NCI-H345 treated with DMSO at 0.1 percent for 48 hours (cell line): ENCODE results near the gene TMEM100.
A peak's percentile ranks its signal among the peaks of the same experiment; 100 is the strongest.

Experiments used
- DNase-seq: peaks from one replicate; lab custom pipeline; 2025; ENCODE audit not compliant: unreplicated experiment; lab: John Stamatoyannopoulos, UW

Gene TMEM100

DNA sequence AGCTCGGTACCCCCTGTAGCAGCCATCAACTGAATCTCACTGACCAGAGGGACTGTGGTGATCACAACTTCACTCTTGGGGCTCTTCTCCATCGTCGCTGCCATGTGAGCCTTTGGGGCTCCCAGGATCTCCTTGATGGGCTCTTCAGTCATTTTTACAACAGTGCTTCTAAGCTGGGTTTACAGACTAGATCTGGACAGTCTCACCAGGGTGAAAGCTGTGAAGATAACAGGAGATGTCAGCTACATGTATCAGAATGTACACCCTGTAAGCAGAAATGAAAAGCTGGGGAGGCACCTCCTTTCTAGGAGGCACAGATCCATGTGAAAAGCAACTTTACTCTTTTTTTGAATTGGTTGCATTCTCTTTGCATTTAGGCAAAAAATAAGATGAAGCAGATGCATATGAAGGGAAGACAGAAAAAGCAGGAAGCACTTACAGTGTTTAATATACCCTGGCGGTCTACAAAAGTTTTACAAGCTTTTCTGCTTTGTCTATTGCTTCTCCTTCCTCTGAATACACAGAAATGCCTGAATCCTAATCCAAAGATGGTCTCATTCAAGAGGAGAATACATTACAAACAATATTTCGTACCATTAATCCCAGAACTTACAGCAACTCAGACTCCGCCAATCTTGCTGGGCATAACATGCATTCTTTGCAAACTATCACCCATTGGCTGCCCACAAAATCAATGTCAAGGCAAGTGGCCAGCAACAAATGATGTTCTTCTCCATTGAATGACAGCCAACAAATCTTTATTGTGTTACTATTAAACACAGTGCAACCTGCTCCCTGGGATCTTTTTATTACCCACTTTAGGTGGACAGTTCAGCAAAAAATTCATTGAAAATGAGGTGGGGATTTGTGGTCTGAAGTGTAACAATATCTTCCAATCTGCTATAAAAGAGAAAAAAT lies 1.5 kb downstream of the TMEM100 start:
- no peak for DNase-seq

DNA sequence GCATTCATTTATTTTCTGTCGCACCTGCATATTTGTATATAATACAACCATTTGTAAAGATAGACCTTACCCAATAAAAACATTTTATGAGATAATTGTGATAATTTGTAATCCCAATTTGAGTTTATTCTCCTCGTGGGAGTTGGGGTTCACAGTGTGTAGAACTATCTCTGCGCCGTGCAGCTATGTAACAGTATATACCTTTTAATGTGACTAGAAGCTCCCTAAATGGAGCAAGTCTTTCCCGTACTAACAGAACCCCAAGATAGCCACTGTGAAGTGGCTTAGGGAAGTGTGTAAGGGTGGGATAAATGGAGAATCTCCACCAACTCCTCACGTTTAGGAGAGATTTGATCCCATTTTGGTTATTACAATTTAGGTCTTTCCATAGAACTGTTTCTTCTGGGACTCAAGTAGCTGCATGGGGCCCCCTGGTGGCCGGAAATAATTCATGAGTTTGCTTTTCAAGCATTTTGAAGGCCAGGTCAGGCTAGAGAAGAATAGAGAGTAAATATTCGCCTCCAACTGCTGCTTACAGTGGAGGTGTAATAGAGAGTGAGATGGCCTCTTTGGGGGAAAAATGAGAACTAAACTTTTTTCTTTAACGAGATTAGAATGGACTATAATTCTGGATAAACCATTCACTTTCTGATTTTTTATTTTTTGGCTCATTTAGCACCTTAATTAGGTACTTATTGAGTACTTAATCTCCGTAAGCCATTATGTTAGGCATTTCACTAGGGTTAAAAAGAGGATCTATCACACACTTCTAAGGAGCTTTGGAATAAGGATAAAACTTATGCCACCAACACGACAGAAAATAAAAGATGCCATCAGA lies 4.5 kb downstream of the TMEM100 start:
- peak; percentile 34 for DNase-seq

DNA sequence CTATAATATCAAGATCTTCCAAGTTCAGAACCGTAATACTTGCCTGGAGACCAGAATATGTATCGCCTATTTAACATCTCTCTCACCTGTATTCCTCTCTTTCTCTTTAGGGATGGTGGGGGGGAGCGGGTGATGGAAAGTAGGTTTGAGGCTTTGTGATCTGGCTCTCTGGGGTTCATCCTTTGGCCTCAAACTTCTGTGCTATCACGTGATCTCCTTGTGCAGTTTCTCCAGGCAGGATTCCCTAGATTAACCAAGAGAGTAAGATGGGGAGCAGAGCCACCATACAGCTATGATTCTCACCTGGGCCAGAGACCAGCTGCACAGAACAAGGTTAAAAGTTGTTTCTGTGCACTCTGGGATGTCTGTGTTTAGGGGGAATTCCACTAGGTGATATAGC lies 5.2 kb downstream of the TMEM100 start:
- DNase-seq, result no peak

DNA sequence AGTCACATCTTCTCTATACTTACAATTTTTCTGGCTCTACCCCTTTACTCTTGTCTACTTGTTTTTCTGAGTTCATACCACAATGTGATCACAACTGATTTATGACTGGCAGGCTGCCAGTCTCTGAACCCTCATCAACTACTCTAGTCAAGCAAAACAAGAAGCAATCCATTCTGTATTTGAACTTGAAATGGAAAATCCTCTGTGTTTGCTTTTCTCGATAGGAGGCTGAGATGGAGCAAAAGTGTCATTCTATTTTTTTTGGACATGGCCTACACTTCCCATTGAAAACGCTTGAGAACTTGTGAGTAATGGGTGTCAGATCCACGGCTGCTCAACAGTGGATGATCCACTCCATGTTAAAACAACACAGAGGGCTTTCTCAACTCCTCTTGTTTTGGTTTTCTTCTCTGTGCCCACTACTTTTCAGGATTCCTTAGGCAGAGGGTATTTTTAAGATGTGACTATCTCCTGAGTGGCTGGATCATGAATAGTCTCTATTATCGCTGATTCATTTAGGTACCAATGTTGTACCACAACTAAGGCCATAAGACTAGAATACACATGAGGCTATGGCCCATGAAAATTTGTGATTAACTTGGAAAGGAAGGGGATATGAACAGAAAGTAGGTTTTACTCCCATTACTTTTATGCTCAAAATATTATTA lies 11.7 kb downstream of the TMEM100 start:
- peak; percentile 59 for DNase-seq

DNA sequence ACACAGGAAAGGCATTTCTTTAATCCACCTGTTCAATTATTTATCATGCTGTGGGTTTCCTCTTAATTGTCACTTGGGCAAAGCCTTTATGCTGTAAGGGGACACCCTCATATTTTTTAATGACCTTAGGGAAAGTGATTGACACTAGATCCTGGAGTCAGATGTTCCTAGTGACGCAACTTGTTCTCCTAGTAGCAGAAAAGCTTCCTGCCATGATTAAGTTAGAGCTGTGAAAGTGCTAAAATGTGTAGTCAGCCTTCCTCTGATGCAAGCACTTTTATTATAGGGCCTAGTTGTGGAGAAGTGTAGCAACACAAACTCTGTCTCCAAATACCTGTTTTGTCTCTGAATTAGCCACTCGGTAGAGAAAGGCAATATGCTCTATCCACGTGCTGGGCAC lies 12.3 kb downstream of the TMEM100 start:
- no peak for DNase-seq

DNA sequence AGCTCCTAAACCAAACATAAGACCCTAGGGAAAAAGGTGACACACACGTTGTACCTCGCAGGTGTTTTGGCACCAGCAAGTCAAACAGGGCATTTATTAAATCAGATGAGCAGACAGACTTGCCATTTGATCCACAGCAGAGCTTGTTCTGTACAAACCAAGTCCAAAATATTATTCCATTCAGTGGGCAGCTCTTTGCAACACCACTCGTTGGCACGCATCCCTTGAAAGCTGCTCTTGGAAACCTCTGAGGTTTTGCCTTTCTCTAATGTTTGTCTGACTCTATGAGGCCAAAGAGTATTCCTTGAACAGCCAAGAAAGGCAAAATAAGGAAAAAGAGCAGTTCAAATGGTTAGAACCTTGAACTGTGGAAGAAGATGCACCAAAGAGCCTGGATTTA lies 12.7 kb downstream of the TMEM100 start:
- DNase-seq, result no peak

DNA sequence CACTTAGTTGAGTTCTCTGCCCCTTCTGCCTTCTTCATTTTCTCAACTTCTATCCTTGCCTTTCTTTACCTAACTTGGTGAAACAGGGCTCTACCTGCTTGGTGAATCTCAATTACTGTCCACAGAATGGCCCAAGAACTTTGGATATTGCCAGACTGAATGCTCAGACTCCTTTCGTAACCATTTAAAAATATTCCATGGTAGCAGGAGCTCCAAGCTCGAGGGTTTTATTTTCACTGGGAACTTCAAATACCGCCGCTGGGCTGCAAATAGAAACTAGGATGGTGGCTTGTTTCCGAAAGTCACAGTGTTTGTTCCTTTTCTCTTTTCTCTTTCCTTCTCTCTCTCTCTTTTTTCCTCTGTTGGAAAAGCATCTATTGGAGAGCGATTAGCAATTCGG lies 13.2 kb downstream of the TMEM100 start:
- no peak for DNase-seq

DNA sequence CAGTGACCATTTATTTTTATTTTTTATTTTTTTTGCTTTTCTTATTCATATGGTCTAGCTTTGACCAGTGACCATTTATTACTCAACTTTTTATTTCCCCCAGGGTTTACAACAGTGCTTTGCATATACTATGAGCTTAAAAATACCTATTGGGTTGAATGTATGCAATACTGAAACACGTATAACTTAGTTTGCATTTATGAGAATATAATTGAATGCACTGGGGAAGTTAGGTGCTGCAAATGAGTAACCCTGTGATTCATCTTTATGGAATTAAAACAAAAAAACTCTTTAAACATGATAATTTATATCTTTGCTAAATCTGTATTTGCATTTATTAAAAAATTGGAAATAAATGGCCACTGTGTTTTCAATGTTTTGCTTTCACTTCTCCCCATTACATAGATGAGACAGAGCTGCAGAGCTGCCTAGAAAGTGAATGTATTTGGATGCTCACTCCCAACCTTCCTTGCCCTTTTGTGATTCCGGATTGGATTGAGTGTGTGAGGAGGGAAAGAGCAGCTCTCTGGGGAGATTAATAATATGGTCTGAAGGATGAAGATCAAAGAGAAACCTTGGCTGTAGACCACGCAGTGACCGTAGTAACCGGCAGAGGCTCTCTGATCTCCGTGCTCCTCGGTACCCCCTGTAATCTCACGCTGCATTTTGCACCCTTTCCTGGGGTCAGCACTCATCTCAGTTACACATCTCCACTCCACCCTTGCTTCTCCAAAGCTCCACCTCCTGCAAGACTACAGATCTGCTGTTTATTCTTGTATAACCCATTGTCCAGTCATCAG lies 14.3 kb downstream of the TMEM100 start:
- DNase-seq, result no peak

DNA sequence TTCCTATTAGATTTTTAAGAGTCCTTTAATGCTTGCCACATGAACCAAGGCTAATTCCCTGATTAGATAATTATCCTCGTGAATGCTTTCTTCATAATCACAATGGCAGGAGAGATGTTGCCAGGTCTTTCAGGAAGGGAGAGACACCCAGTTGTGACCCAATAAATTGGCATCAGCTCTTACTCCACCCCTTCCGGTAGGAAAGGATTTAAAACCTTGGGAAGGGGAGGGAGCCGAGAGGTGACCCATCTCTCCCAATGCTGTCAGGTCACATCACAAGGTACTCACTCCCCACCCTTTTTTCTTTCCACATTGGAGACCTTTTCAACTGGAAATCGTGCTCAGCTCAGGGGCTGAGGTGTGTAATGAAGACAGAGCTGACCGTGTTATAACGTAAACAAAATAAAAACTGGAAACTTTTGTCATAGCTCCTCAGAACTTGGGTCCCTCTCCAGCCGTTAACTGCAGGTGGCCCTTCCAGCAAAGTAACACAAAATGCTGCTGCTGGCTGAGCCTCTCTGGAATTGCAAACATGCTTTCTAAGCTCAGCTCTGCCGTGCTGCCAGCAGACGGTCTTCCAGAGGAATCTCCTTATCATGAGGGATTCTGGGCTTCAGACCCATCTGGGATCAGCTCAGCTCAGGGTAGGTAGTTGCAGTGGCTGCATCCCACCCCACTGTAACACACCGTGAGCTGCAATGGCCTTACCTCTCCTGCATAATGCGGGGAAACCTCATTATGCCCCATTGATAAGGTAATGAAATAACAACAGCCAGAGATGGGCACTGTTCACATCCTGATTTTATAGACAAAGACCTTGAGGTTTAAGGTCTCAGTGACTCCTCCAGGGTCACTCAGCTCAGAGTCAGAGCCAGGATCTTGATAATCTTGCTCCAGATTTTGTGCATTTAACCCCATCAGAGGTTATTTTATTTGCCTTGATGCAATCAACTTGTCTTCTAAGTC lies 15.6 kb downstream of the TMEM100 start:
- no peak for DNase-seq

DNA sequence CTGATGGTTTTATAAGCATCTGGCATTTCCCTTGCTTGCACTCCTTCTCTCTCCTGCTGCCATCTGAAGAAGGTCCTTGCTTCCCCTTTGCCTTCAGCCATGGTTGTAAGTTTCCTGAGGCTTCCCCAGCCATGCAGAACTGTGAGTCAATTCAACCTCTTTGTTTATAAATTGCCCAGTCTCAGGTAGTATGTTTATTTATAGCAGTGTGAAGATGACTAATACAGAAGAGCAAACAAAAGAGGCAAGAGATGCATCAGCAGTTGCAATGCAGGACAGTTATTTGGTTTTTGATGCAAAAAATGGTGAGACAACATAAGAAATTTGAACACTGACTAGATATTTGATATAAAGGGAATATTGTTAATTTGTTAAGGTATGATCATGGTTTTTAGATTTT lies 16.8 kb downstream of the TMEM100 start:
- DNase-seq, result peak; percentile 33

DNA sequence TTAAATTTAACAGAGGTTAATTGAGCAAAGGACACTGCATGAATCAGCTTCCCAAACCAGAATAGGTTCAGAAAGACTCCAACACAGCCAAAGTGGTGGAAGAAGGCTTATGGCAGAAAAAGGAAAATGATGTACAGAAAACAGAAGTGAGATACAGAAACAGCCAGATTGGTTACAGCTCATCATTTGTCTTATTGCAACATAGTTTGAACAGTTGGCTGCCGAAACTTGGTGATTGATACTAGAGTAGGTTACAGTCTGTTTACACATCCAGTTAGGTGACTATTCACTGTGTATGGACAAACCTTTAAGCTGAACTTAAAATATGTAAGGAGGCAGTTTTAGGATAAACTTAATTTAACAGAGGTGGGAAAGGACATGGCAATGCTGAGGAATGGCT lies 18.3 kb downstream of the TMEM100 start:
- DNase-seq, result no peak

DNA sequence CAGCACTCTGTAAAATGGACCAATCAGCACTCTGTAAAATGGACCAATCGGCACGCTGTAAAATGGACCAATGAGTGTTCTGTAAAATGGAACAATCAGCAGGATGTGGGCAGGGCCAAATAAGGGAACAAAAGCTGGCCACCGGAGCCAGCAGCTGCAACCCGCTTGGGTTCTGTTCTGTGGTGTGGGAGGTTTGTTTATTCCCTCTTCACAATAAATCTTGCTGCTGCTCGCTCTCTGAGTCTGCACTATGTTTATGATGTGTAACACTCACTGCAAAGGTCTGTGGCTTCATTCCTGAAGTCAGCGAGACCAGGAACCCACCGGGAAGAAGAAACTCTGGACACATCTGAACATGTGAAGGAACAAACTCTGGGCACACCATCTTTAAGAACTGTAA lies 20.5 kb downstream of the TMEM100 start:
- DNase-seq, result no peak

DNA sequence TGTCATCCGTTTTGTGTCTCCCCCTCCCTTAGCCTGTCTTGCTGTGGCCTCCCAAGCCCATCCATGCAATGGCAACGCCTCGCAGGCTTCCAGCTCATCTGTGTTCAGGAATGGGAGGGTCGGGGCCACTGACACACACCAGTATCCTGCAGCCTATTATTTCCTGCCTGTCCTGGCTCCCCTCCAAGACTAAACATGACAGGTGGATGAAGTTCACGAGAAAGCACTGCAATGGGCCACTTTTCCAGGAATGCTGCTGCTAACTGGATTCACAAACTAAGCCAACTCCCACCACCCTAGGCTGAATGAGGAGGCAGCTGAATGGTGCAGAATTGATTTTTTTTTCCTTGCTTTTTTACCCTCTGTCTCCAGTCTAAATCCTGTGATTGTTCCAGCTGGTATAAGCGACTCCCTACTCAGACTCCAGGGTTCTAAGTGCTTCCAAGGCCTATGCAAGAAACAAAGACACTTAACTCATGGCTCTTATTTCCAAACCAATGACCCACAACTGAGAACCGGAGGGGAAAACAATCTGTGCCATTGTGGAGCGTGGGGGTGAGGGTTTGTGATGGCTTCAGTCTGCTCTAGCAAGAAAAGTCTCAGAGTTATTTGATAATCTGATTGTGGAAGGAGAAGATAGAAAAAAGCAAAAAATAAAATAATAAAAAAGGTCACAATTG lies 23.3 kb downstream of the TMEM100 start:
- peak; percentile 19 for DNase-seq

DNA sequence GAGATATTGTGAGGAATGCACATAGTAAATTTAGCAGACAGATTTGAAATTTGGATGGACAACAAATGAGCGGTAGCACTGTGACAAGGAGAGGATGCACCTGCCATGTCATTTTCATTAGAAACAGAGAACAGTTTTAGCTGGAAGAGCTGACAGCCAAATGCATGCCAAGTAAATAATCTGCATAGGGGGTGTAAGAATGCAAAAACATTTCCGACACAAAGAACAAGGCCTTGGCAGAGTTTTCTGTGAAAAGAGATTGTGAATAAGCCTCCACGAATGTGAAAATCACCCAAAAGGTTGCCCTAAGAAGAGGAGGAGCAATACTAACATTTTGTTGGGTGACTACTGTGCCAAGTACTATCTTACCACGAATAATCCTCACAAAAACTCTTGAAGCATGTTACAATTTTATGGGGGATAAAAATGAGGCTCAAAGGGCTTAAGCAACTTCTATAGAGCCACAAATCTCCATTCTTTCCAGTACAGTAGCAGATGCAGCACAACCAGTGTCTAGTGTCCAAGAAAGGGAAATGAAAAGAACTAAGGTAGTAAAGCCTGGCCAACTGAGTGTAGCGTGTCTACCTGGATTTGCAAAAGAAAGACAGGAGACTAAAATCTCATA lies 28.3 kb downstream of the TMEM100 start:
- DNase-seq, result no peak

DNA sequence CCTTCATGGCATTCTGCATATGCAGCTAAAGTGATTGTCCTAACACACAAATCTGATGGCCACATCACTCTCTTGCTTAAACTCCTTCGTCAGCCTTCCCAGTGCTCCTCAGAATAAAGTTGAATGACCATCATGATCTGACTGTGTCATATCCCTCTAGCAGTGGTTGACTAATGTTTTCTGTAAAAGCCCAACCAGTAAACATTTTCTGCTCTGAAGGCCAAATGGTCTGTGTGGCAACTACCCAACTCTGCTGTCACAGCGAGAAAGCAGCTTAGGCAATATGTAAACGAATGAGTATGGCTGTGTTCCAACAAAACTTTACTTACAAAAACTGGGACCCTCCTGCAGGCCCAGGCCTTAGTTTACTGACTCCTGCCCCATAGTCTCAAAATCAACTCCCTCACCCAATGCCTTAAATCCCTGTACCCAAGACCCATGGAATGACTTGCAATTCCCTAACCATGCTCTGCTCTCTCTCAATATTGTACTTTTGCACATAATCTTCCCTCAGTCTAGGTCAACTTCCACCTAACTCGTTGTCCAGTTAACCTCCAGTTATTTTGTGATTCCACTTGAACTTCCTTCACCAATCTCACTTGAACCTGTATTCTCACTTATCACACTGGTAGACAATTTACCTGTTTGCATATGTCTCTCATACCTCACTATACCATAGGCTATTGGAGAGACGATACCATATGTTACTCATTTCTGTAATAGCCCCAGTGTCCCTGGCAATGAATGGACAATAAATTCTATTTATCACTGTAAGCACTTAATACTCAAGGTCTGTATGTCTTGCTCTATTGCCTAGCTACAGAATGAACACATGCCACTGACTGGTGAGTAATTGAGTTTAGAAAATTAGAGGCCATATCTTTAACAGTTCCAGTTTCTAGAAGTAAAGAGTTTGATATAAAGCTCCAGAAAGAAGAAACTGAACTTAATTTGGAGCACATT lies 29.1 kb downstream of the TMEM100 start:
- DNase-seq, result no peak

DNA sequence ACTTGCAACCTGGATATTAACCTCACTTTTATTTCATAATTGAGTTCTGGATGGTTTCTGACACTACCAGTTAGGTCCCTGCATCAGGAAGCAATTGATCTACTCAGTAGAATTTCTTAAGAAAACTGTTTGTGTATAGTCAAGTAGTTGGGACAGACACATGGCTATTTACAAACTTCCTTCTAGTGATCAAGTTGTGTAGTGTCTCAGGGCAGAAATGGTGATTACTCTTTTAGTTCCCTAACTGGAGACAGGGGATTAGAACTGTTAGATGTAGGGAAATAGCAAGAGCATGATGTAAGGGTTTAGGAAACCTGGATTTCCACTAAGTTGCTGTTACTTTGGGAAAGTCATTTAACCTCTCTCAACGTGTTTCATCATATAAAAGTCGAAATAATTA lies 30.4 kb downstream of the TMEM100 start:
- DNase-seq, result no peak

DNA sequence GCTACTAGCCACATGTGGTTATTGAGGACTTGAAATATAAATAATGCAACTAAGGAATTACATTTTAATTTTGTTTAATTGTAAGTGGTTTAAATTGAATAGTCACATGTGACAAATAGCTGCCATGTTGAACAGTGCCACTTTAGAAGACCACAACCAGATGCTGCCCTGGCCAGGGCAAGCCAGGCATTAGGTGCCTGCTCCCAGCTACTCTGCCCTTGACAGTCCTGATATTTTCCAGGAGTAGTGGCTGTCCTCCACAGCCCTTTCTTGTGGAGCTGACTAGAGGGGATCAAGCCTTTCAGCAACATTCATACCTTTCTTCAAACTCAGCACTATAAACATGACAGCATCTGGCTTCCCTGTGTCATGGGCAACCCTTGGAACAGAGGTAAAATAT lies 31.0 kb downstream of the TMEM100 start:
- no peak for DNase-seq
